Kidney epithelial cell (primary cell): ENCODE measurements around the gene PCDHB9. TPM values are rescaled to one million over a fixed set of nuclear protein-coding genes. Genes with fewer than 3 reads are reported as not detected.
"Not testable (repeated sequence)": the region's sequence is repeated elsewhere in the genome, so short reads cannot be mapped to it uniquely, and the experiment has no call there.

Experiments used
- DNase-seq: peaks from one replicate; pipeline ENCODE4 v3.0.0-alpha.2; 2010; ENCODE audit warnings: low read depth
- H3K27me3 ChIP-seq: 2 replicates; pipeline ENCODE4 v1.6.0; 2011; ENCODE audit warnings: low read length; ENCODE audit not compliant: control insufficient read depth, insufficient read depth
- H3K36me3 ChIP-seq: 2 replicates; pipeline ENCODE4 v1.5.1; 2011; ENCODE audit warnings: low read length; ENCODE audit not compliant: control insufficient read depth, insufficient read depth
- H3K4me3 ChIP-seq: 2 replicates; pipeline ENCODE4 v1.5.1; 2011; ENCODE audit warnings: low read depth, mild to moderate bottlenecking, control low read depth, low read length
- total RNA-seq: library from RNA; depleted of rRNA; stranded (reverse); fragments of >200 nt; gene quantifications from 2 replicates; pipeline ENCODE4 v1.2.3, GENCODE V29; 2015
- TF ChIP-seq, protein P1 (sequence below): IDR thresholded peaks from 2 replicates; pipeline ENCODE4 v1.5.1; 2011; ENCODE audit warnings: mild to moderate bottlenecking, moderate library complexity, low read length, control low read depth, inconsistent platforms; ENCODE audit not compliant: insufficient read depth, poor library complexity, severe bottlenecking

PCDHB9 gene
- 0.71 and 0.82 TPM in 2 replicates for total RNA-seq

DNA sequence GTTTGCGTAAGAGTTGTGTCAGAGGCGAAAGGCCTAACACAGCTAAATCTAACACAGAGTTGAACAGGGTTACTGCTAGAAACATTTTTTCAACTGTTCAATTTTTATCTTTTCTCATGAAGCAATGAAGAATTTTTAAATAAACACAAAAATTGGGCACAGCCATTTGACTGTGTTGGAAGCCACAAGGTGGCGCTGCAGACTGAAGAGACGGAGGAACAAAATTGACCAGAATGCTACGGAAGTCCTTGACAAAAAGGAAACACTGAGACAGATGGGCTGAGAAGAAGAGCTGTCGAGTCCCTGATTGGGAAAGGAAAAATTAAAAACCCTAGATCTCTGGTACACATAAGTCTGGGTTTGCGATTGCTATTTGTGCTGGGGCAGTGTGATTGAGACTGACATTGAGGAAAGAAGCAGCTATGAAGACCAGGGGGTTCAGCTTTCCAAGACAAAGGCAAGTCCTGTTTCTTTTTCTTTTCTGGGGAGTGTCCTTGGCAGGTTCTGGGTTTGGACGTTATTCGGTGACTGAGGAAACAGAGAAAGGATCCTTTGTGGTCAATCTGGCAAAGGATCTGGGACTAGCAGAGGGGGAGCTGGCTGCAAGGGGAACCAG, at the start of gene PCDHB9:
TSS of gene PCDHB9 (plus strand) at position 265 of the 616 bp plus-strand sequence. CDS start at position 423, 158 bp downstream.
- Histone ChIP-seq H3K36me3 (no peaks in the 10 kb centered on the region), H3K4me3 (no peak within 1 kb of the TSS), H3K27me3 (no peaks in the 10 kb centered on the region)
- DNase-seq, result no peak
- TF ChIP-seq, protein P1, sequence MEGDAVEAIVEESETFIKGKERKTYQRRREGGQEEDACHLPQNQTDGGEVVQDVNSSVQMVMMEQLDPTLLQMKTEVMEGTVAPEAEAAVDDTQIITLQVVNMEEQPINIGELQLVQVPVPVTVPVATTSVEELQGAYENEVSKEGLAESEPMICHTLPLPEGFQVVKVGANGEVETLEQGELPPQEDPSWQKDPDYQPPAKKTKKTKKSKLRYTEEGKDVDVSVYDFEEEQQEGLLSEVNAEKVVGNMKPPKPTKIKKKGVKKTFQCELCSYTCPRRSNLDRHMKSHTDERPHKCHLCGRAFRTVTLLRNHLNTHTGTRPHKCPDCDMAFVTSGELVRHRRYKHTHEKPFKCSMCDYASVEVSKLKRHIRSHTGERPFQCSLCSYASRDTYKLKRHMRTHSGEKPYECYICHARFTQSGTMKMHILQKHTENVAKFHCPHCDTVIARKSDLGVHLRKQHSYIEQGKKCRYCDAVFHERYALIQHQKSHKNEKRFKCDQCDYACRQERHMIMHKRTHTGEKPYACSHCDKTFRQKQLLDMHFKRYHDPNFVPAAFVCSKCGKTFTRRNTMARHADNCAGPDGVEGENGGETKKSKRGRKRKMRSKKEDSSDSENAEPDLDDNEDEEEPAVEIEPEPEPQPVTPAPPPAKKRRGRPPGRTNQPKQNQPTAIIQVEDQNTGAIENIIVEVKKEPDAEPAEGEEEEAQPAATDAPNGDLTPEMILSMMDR, result peak; percentile 22

- H3K36me3 ChIP-seq, H3K4me3 ChIP-seq, H3K27me3 ChIP-seq, DNase-seq: not testable (repeated sequence)
Observed at GRCh38 chr5:141137346-141137745, 49.6 kb upstream of the PCDHB9 start.

- Histone ChIP-seq H3K27me3 (no peaks in the 10 kb centered on the region), H3K36me3 (no peaks in the 10 kb centered on the region), H3K4me3 (no peak within 1 kb of the TSS)
- DNase-seq, result no peak
- TF ChIP-seq, protein P1, result no peak
Observed at GRCh38 chr5:141149812-141150211, 37.1 kb upstream of the PCDHB9 start, which contains the start of gene PCDHB6. TSS of gene PCDHB6 (plus strand) at chr5:141150057. CDS start at chr5:141150258, 201 bp downstream.

DNA sequence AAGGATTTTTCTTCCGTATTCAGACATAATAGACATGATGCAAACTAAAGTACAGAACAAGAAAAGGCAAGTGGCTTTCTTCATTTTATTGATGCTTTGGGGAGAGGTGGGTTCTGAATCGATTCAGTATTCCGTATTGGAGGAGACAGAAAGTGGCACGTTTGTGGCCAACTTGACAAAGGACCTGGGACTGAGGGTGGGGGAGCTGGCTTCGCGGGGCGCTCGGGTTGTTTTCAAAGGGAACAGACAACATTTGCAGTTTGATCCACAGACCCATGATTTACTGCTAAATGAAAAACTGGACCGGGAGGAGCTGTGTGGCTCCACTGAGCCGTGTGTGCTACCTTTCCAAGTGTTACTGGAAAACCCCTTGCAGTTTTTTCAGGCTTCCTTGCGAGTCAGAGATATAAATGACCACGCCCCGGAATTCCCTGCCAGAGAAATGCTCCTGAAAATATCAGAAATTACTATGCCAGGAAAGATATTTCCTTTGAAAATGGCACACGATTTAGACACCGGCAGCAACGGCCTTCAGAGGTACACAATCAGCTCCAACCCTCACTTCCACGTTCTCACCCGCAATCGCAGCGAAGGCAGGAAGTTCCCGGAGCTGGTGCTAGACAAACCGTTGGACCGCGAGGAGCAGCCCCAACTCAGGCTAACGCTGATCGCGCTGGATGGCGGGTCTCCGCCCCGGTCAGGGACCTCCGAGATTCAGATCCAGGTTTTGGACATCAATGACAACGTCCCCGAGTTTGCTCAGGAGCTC, 36.6 kb upstream of the PCDHB9 start:
- Histone ChIP-seq H3K27me3 (no peaks in the 10 kb centered on the region), H3K4me3 (no peak overlapping the region), H3K36me3 (no peaks in the 10 kb centered on the region)
- TF ChIP-seq, protein P1, result no peak
- no peak for DNase-seq

GRCh38 chr5:141150993-141151325, 36.0 kb upstream of the PCDHB9 start:
- Histone ChIP-seq H3K4me3 (no peak overlapping the region), H3K36me3 (no peaks in the 10 kb centered on the region), H3K27me3 (no peaks in the 10 kb centered on the region)
- TF ChIP-seq, protein P1, result no peak
- DNase-seq, result no peak

GRCh38 chr5:141151632-141152031, 35.3 kb upstream of the PCDHB9 start:
- not testable (repeated sequence) for DNase-seq, H3K27me3 ChIP-seq, H3K4me3 ChIP-seq

GRCh38 chr5:141152096-141152495, 34.9 kb upstream of the PCDHB9 start:
- not testable (repeated sequence) for H3K36me3 ChIP-seq, H3K27me3 ChIP-seq, DNase-seq, H3K4me3 ChIP-seq

More at GRCh38 chr5:141151632-141152031, 35.3 kb upstream of the PCDHB9 start:
- not testable (repeated sequence) for H3K36me3 ChIP-seq
